K562 (cell line): Measurements from ENCODE around the gene CENPX. TPM values are rescaled to one million over a fixed set of nuclear protein-coding genes. Genes with fewer than 3 reads are reported as not detected.

ENCODE experiments used
- ATAC-seq: fragments of 200-7000 bp; cut with Tn5 transposase; 3 replicates; pipeline ENCODE4 v1.9.1; 2020; ENCODE audit warnings: moderate library complexity
- BruUV-seq: library from RNA; stranded (reverse); fragments of 400-500 nt; replicated peaks from 2 replicates; lab custom pipeline; 2021; lab: Mats Ljungman, UMichigan
- CTCF ChIA-PET: fragments of 300-600 bp; formaldehyde crosslinking; extraction: SDS; loops from one replicate; lab custom pipeline; 2021; ENCODE audit warnings: low intra/inter-chr PET ratio; lab: Yijun Ruan, JAX
- POLR2A ChIA-PET: fragments of 300-600, 350-650 bp; sonication (Branson Sonifier 250); formaldehyde crosslinking; extraction: SDS; loops from one replicate; lab custom pipeline; 2021; ENCODE audit warnings: antibody characterized with exemption, inconsistent platforms; lab: Yijun Ruan, JAX
- DNase-seq, 4 experiments: peaks; one replicate each; pipeline versions ENCODE4 v3.0.0 to v3.0.0-alpha.2; 2011 to 2018; ENCODE audit warnings: low spot score in 3 of 4, mixed read lengths in 3 of 4; ENCODE audit errors: extremely low read depth in 1 of 4
- FAIRE-seq: peaks from 2 replicates; lab custom pipeline; 2011; peaks lifted over from hg19 to GRCh38; lab: Jason Lieb, UNC
- H2AFZ ChIP-seq: 2 replicates; pipeline ENCODE4 v1.6.0; 2011; ENCODE audit warnings: low read depth, low read length, control low read depth, inconsistent platforms
- H3K27ac ChIP-seq: fragments of 200-600 bp; 3 replicates; pipeline ENCODE4 v1.8.0; 2011; ENCODE audit warnings: low read depth, mild to moderate bottlenecking, control low read depth, inconsistent platforms, low read length, moderate library complexity, mixed read lengths; ENCODE audit errors: extremely low read depth
- H3K27me3 ChIP-seq, 2 experiments: fragments of 300-600 bp in 1 of 2; 2 replicates in 1 of 2; 3 replicates in 1 of 2; pipeline versions ENCODE4 v1.6.0 to v1.8.0; 2011; ENCODE audit warnings: inconsistent platforms in 2 of 2, low read length in 2 of 2, mild to moderate bottlenecking in 1 of 2, mixed read lengths in 1 of 2, moderate library complexity in 1 of 2; ENCODE audit not compliant: control insufficient read depth in 2 of 2, insufficient read depth in 2 of 2
- H3K36me3 ChIP-seq: fragments of 300-600 bp; 3 replicates; pipeline ENCODE4 v1.8.0; 2011; ENCODE audit warnings: mild to moderate bottlenecking, low read length, inconsistent platforms; ENCODE audit not compliant: control insufficient read depth, insufficient read depth
- H3K4me1 ChIP-seq, 2 experiments: fragments of 200-600 bp in 1 of 2; replicated peaks in 1 of 2; 2 replicates in 1 of 2; 3 replicates in 1 of 2; pipeline versions ENCODE4 v1.5.1 to v1.8.0; 2011; ENCODE audit warnings: inconsistent platforms in 2 of 2, low read length in 2 of 2, mild to moderate bottlenecking in 1 of 2, mixed read lengths in 1 of 2, moderate library complexity in 1 of 2; ENCODE audit not compliant: control insufficient read depth in 2 of 2, insufficient read depth in 2 of 2
- H3K4me2 ChIP-seq: 2 replicates; pipeline ENCODE4 v1.6.1; 2011; ENCODE audit warnings: low read length, control low read depth, inconsistent platforms, mixed read lengths; ENCODE audit not compliant: insufficient read depth
- H3K4me3 ChIP-seq: fragments of 200-600 bp; sonication (generic), shearing (Covaris generic); 2 replicates; pipeline ENCODE4 v1.5.1; 2016; ENCODE audit warnings: control low read depth, inconsistent platforms
- H3K79me2 ChIP-seq: fragments of 200-600 bp; 3 replicates; pipeline ENCODE4 v1.8.0; 2011; ENCODE audit warnings: low read length, inconsistent platforms; ENCODE audit not compliant: control insufficient read depth, insufficient read depth
- H3K9ac ChIP-seq, 2 experiments: 2 replicates each; pipeline versions ENCODE4 v1.6.0 to v1.6.1; 2011; ENCODE audit warnings: low read depth in 2 of 2, low read length in 2 of 2, control low read depth in 1 of 2, inconsistent platforms in 1 of 2, mild to moderate bottlenecking in 1 of 2, mixed read lengths in 1 of 2; ENCODE audit not compliant: insufficient read depth in 1 of 2
- H3K9me1 ChIP-seq: one replicate; pipeline ENCODE4 v1.6.0; 2011; ENCODE audit warnings: inconsistent platforms, mild to moderate bottlenecking, low read length, moderate library complexity; ENCODE audit not compliant: control insufficient read depth, insufficient read depth
- H3K9me3 ChIP-seq: replicated peaks from 2 replicates; pipeline ENCODE4 v1.5.1; 2011; ENCODE audit warnings: low read depth, low read length, inconsistent platforms; ENCODE audit not compliant: control insufficient read depth, insufficient read depth
- H4K20me1 ChIP-seq: replicated peaks from 2 replicates; pipeline ENCODE4 v1.6.1; 2011; ENCODE audit warnings: low read length, inconsistent platforms, mixed read lengths; ENCODE audit not compliant: control insufficient read depth, insufficient read depth
- ATF1 ChIP-seq, 2 experiments: fragments of 450-650 bp in 1 of 2; IDR thresholded peaks; 2 replicates each; pipeline ENCODE4 v1.6.1; 2016; ENCODE audit warnings: missing compliant biosample characterization in 1 of 2, missing genetic modification characterization in 1 of 2
- COPS2 ChIP-seq: fragments of 450-650 bp; conservative IDR thresholded peaks from 2 replicates; pipeline ENCODE4 v1.6.1; 2016; ENCODE audit warnings: mild to moderate bottlenecking, moderate library complexity
- CREB1 ChIP-seq, 2 experiments: sonication (generic) in 1 of 2; formaldehyde crosslinking in 1 of 2; IDR thresholded peaks; 2 replicates each; pipeline versions ENCODE4 v1.6.1 to v1.8.0; 2012 to 2022; ENCODE audit warnings: inconsistent platforms in 1 of 2, mild to moderate bottlenecking in 1 of 2, missing genetic modification reagents in 1 of 2, moderate library complexity in 1 of 2
- CREM ChIP-seq: IDR thresholded peaks from 2 replicates; pipeline ENCODE4 v1.6.1; 2014; ENCODE audit warnings: antibody characterized with exemption, low read depth
- HDGF ChIP-seq: fragments of 450-650 bp; IDR thresholded peaks from 2 replicates; pipeline ENCODE4 v1.6.1; 2016
- HOXB6 ChIP-seq: fragments of 250-450 bp; sonication (Bioruptor Pico); IDR thresholded peaks from 2 replicates; pipeline ENCODE4 v1.5.1; 2022; ENCODE audit warnings: mild to moderate bottlenecking, borderline replicate concordance
- POLR2G ChIP-seq: fragments of 200-400 bp; formaldehyde crosslinking; IDR thresholded peaks from 2 replicates; pipeline ENCODE4 v1.6.1; 2017; ENCODE audit warnings: low read depth, mild to moderate bottlenecking, antibody characterized with exemption, low read length, moderate library complexity
- RBFOX2 ChIP-seq: fragments of 200-400 bp; formaldehyde crosslinking; IDR thresholded peaks from 2 replicates; pipeline ENCODE4 v1.6.1; 2017; ENCODE audit warnings: low read depth, mild to moderate bottlenecking, low read length, moderate library complexity
- RFX7 ChIP-seq: fragments of 250-450 bp; sonication (Bioruptor Pico); IDR thresholded peaks from 2 replicates; pipeline ENCODE4 v1.5.1; 2021; ENCODE audit warnings: mild to moderate bottlenecking
- ZFP30 ChIP-seq: fragments of 250-450 bp; sonication (Bioruptor Pico); IDR thresholded peaks from 2 replicates; pipeline ENCODE4 v1.8.0; 2022; ENCODE audit warnings: moderate library complexity, mild to moderate bottlenecking, inconsistent platforms, borderline replicate concordance
- WGBS: fragments of 100-300 bp; shearing (Covaris generic); methylation state at CpG from one replicate; pipeline ENCODE4 v1.1.6; 2016; ENCODE audit warnings: low coverage, mixed read lengths; ENCODE audit not compliant: insufficient coverage; ENCODE audit errors: missing lambda C conversion rate; 5-methylcytosine and 5-hydroxymethylcytosine counted together
- in situ Hi-C: fragments of 300-500 bp; cut with MboI; formaldehyde crosslinking; loops from 4 replicates; pipeline ENCODE4 v1.15.0; 2018; ENCODE audit warnings: inconsistent platforms, mixed read lengths
- intact Hi-C: fragments of 100-400 bp; cut with micrococcal nuclease; formaldehyde crosslinking; loops from 2 replicates; pipeline ENCODE4 v1.14.2; 2022
- polyA plus RNA-seq, 8 experiments: library from polyadenylated mRNA; depleted of rRNA in 4 of 8; stranded (reverse) in 5 of 8; unstranded in 3 of 8; fragments of >200 nt; fragmentation: Nextera tagmentation in 2 of 8; fragmentation: Illumina TruSeq in 1 of 8; extraction: Ambion mirVana in 2 of 8; extraction: Trizol in 1 of 8; gene quantifications; 2 replicates each; pipeline versions ENCODE4 v1.2.1 to v1.2.3, GENCODE V29; 2011 to 2014; ENCODE audit warnings: inconsistent platforms in 1 of 8, missing spikeins in 1 of 8
- total RNA-seq, 7 experiments: library from RNA; depleted of rRNA in 6 of 7; stranded (reverse); fragments of >200 nt in 6 of 7; fragmentation: Illumina TruSeq in 2 of 7; extraction: Trizol in 2 of 7; gene quantifications; 2 replicates each; pipeline versions ENCODE4 v1.2.1 to v1.2.3, GENCODE V29; 2011 to 2021; ENCODE audit warnings: low replicate concordance in 1 of 7

The CENPX gene
- total and polyA plus RNA-seq, 9 of the 15 experiments (the other 6 are each of a cell fraction or from before 2014, with no cell fraction given), result 32.7 to 352 (median 127) TPM

DNA sequence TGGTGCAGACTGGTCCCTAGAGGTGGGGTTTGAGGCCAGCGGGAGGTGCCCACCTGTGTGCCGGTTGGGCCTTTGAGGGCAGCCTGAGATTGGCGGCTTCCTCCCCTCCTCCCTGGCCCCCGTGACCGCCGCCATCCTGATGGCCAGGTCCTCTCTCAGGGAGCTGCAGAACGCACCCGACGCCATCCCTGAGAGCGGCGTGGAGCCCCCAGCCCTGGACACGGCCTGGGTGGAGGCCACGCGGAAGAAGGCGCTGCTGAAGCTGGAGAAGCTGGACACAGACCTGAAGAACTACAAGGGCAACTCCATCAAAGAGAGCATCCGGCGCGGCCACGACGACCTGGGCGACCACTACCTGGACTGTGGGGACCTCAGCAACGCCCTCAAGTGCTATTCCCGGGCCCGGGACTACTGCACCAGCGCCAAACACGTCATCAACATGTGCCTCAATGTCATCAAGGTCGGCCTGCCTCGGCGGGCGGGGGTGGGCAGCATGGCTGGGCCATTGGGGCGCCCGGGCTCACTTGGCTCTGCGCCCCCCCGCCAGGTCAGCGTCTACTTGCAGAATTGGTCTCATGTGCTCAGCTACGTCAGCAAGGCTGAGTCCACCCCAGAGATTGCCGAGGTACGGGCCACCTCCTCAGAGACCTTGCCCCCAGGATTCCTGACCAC, 31.8 kb upstream of the CENPX start:
- Histone ChIP-seq H4K20me1 (peaks cover 11% of the 10 kb centered on the region; the same call in 1 of the 2 replicates), H3K9me3 (no peaks in the 10 kb centered on the region), H3K9ac (peak overlapping the region in 1 of 2 experiments; percentile 97; a peak in 1 of 4 replicates), H3K9me1 (no peaks in the 10 kb centered on the region), H3K27ac (no peak overlapping the region), H2AFZ (no peak overlapping the region), H3K4me2 (no peak overlapping the region), H3K4me1 (peaks cover 6 to 90% of the 10 kb centered on the region in 2 experiments; a peak in 3 of 5 replicates), H3K27me3 (no peaks in the 10 kb centered on the region), H3K36me3 (peaks cover 78% of the 10 kb centered on the region; the same call in 2 of the 3 replicates), H3K79me2 (peaks cover 28% of the 10 kb centered on the region), H3K4me3 (no peak overlapping the region)
- DNase-seq, result no peak
- WGBS, result 91% methylated on average over 29 of the region's 38 CpGs
- ChIA-PET CTCF (no interaction called here), POLR2A (interaction anchor here (0.7 to 1.7 kb wide), 4 partner anchors 8 to 27 kb away, joined by 3 to 11 read pairs (median 4); no protein-coding TSS in a partner anchor)
- TF ChIP-seq HDGF (no peak), POLR2G (peak; percentile 37; the same call in 1 of the 2 replicates), CREM (peak; percentile 78), HOXB6 (CRISPR knock-in tag) (no peak), ATF1 (CRISPR knock-in tag; IDR thresholded peaks at IDR 0.05) (no peak), ATF1 (tag; IDR thresholded peaks at IDR 0.05) (no peak), COPS2 (no peak), ZFP30 (CRISPR knock-in tag) (no peak), CREB1 (IDR thresholded peaks at IDR 0.05) (peak; percentile 73), CREB1 (CRISPR knock-in tag; IDR thresholded peaks at IDR 0.05) (no peak), RBFOX2 (0 out of 2 replicates have a peak, but pooled peaks have one; percentile 22), RFX7 (CRISPR knock-in tag) (no peak)
- FAIRE-seq, result no peak
- in situ Hi-C loops (no loop called here), intact Hi-C loops (no loop called here)
- TSS peak; percentile 27 for BruUV-seq
- no peak for ATAC-seq
